Measurements from ENCODE around the gene ADM2. TPM values are rescaled to one million over a fixed set of nuclear protein-coding genes. Genes with fewer than 3 reads are reported as not detected.
A peak's percentile ranks its signal among the peaks of the same experiment; 100 is the strongest.

The ADM2 gene
- total RNA-seq, 1 experiment from 2014 or later: 1.4 TPM

- no peaks in the 10 kb centered on the region for H3K9me2 ChIP-seq (replicated peaks; ENCODE audit: insufficient read depth, low read length)
- H3K27ac ChIP-seq (ENCODE audit: low read length): peak overlapping the region; percentile 99
- no peaks in the 10 kb centered on the region for H3K27me3 ChIP-seq (ENCODE audit: low read length)
- peak overlapping the region; percentile 81 for H3K4me2 ChIP-seq (ENCODE audit: low read depth, low read length, poor library complexity, severe bottlenecking)
- no peak for DNase-seq
- peaks cover 47% of the 10 kb centered on the region; the same call in 1 of the 2 replicates for H4K20me1 ChIP-seq (ENCODE audit: insufficient read depth, low read depth, low read length)
- H3K36me3 ChIP-seq (ENCODE audit: insufficient read depth, low read length): 0 out of 2 replicates have a peak, but pooled peaks cover 4% of the 10 kb centered on the region
- H2AFZ ChIP-seq (ENCODE audit: low read length): no peak overlapping the region
- H3K79me2 ChIP-seq (ENCODE audit: low read length): peaks cover 53% of the 10 kb centered on the region
- H3K9ac ChIP-seq (ENCODE audit: low read length): peak overlapping the region; percentile 89
- H3K9me3 ChIP-seq (ENCODE audit: low read length): no peaks in the 10 kb centered on the region
- peaks cover 58% of the 10 kb centered on the region for H3K4me1 ChIP-seq (ENCODE audit: low read length)
- H3K4me3 ChIP-seq (ENCODE audit: low read length): peak overlapping the region; percentile 76; the same call in 1 of the 2 replicates
Observed at GRCh38 chr22:50468626-50469025, 12.7 kb upstream of the ADM2 start.

GRCh38 chr22:50469377-50470305, 11.7 kb upstream of the ADM2 start:
- Histone ChIP-seq H3K4me2 (ENCODE audit: low read depth, low read length, poor library complexity, severe bottlenecking) (peak overlapping the region; percentile 81), H3K27me3 (ENCODE audit: low read length) (no peaks in the 10 kb centered on the region), H3K9me3 (ENCODE audit: low read length) (no peaks in the 10 kb centered on the region), H3K27ac (ENCODE audit: low read length) (peak overlapping the region; percentile 99), H3K4me1 (ENCODE audit: low read length) (peaks cover 62% of the 10 kb centered on the region), H3K4me3 (ENCODE audit: low read length) (peak overlapping the region; percentile 76), H2AFZ (ENCODE audit: low read length) (no peak overlapping the region), H3K9me2 (replicated peaks; ENCODE audit: insufficient read depth, low read length) (no peaks in the 10 kb centered on the region), H4K20me1 (ENCODE audit: insufficient read depth, low read depth, low read length) (peaks cover 53% of the 10 kb centered on the region; the same call in 1 of the 2 replicates), H3K79me2 (ENCODE audit: low read length) (peaks cover 61% of the 10 kb centered on the region), H3K36me3 (ENCODE audit: insufficient read depth, low read length) (0 out of 2 replicates have a peak, but pooled peaks cover 4% of the 10 kb centered on the region), H3K9ac (ENCODE audit: low read length) (peak overlapping the region; percentile 89)
- peak; percentile 92 for DNase-seq

- Histone ChIP-seq H3K9me3 (ENCODE audit: low read length) (no peaks in the 10 kb centered on the region), H3K4me2 (ENCODE audit: low read depth, low read length, poor library complexity, severe bottlenecking) (peak overlapping the region; percentile 81), H3K27me3 (ENCODE audit: low read length) (no peaks in the 10 kb centered on the region), H3K36me3 (ENCODE audit: insufficient read depth, low read length) (0 out of 2 replicates have a peak, but pooled peaks cover 4% of the 10 kb centered on the region), H3K4me1 (ENCODE audit: low read length) (peaks cover 66% of the 10 kb centered on the region), H3K9ac (ENCODE audit: low read length) (peak overlapping the region; percentile 89), H3K27ac (ENCODE audit: low read length) (peak overlapping the region; percentile 99), H4K20me1 (ENCODE audit: insufficient read depth, low read depth, low read length) (peaks cover 53% of the 10 kb centered on the region; the same call in 1 of the 2 replicates), H3K4me3 (ENCODE audit: low read length) (peak overlapping the region; percentile 76), H2AFZ (ENCODE audit: low read length) (no peak overlapping the region), H3K9me2 (replicated peaks; ENCODE audit: insufficient read depth, low read length) (no peaks in the 10 kb centered on the region), H3K79me2 (ENCODE audit: low read length) (peaks cover 61% of the 10 kb centered on the region)
- peak; percentile 89 for DNase-seq
Observed at GRCh38 chr22:50470491-50470890, 10.9 kb upstream of the ADM2 start.

- no peaks in the 10 kb centered on the region for H3K27me3 ChIP-seq (ENCODE audit: low read length)
- peaks cover 61% of the 10 kb centered on the region for H3K79me2 ChIP-seq (ENCODE audit: low read length)
- H3K36me3 ChIP-seq (ENCODE audit: insufficient read depth, low read length): 0 out of 2 replicates have a peak, but pooled peaks cover 4% of the 10 kb centered on the region
- H3K4me1 ChIP-seq (ENCODE audit: low read length): peaks cover 67% of the 10 kb centered on the region
- peak overlapping the region; percentile 76 for H3K4me3 ChIP-seq (ENCODE audit: low read length)
- DNase-seq: no peak
- peaks cover 53% of the 10 kb centered on the region; the same call in 1 of the 2 replicates for H4K20me1 ChIP-seq (ENCODE audit: insufficient read depth, low read depth, low read length)
- H3K9ac ChIP-seq (ENCODE audit: low read length): peak overlapping the region; percentile 89
- no peak overlapping the region for H2AFZ ChIP-seq (ENCODE audit: low read length)
- peak overlapping the region; percentile 99 for H3K27ac ChIP-seq (ENCODE audit: low read length)
- no peaks in the 10 kb centered on the region for H3K9me2 ChIP-seq (replicated peaks; ENCODE audit: insufficient read depth, low read length)
- peak overlapping the region; percentile 81 for H3K4me2 ChIP-seq (ENCODE audit: low read depth, low read length, poor library complexity, severe bottlenecking)
- no peaks in the 10 kb centered on the region for H3K9me3 ChIP-seq (ENCODE audit: low read length)
Observed at GRCh38 chr22:50471197-50471847, 10.0 kb upstream of the ADM2 start.

- Histone ChIP-seq H2AFZ (ENCODE audit: low read length) (no peak overlapping the region), H3K9me2 (replicated peaks; ENCODE audit: insufficient read depth, low read length) (no peaks in the 10 kb centered on the region), H3K9me3 (ENCODE audit: low read length) (no peaks in the 10 kb centered on the region), H3K4me2 (ENCODE audit: low read depth, low read length, poor library complexity, severe bottlenecking) (peak overlapping the region; percentile 81), H3K9ac (ENCODE audit: low read length) (peak overlapping the region; percentile 89), H4K20me1 (ENCODE audit: insufficient read depth, low read depth, low read length) (peaks cover 53% of the 10 kb centered on the region; the same call in 1 of the 2 replicates), H3K36me3 (ENCODE audit: insufficient read depth, low read length) (0 out of 2 replicates have a peak, but pooled peaks cover 4% of the 10 kb centered on the region), H3K4me1 (ENCODE audit: low read length) (peaks cover 67% of the 10 kb centered on the region), H3K79me2 (ENCODE audit: low read length) (peaks cover 61% of the 10 kb centered on the region), H3K4me3 (ENCODE audit: low read length) (peak overlapping the region; percentile 76; the same call in 1 of the 2 replicates), H3K27me3 (ENCODE audit: low read length) (no peaks in the 10 kb centered on the region), H3K27ac (ENCODE audit: low read length) (peak overlapping the region; percentile 99)
- no peak for DNase-seq
Observed at GRCh38 chr22:50471962-50472361, 9.4 kb upstream of the ADM2 start.

- 0 out of 2 replicates have a peak, but pooled peaks cover 2% of the 10 kb centered on the region for H3K36me3 ChIP-seq (ENCODE audit: insufficient read depth, low read length)
- no peaks in the 10 kb centered on the region for H3K9me2 ChIP-seq (replicated peaks; ENCODE audit: insufficient read depth, low read length)
- peak overlapping the region; percentile 76 for H3K4me3 ChIP-seq (ENCODE audit: low read length)
- peak overlapping the region; percentile 89 for H3K9ac ChIP-seq (ENCODE audit: low read length)
- H3K79me2 ChIP-seq (ENCODE audit: low read length): peaks cover 57% of the 10 kb centered on the region
- peaks cover 65% of the 10 kb centered on the region for H3K4me1 ChIP-seq (ENCODE audit: low read length)
- H4K20me1 ChIP-seq (ENCODE audit: insufficient read depth, low read depth, low read length): peaks cover 47% of the 10 kb centered on the region; the same call in 1 of the 2 replicates
- no peak overlapping the region for H2AFZ ChIP-seq (ENCODE audit: low read length)
- H3K9me3 ChIP-seq (ENCODE audit: low read length): no peaks in the 10 kb centered on the region
- peak overlapping the region; percentile 81 for H3K4me2 ChIP-seq (ENCODE audit: low read depth, low read length, poor library complexity, severe bottlenecking)
- peak; percentile 88 for DNase-seq
- H3K27ac ChIP-seq (ENCODE audit: low read length): peak overlapping the region; percentile 99
- H3K27me3 ChIP-seq (ENCODE audit: low read length): no peaks in the 10 kb centered on the region
Observed at GRCh38 chr22:50473088-50473487, 8.3 kb upstream of the ADM2 start.

- DNase-seq: peak; percentile 65
- H3K4me3 ChIP-seq (ENCODE audit: low read length): peak overlapping the region; percentile 76
Observed at GRCh38 chr22:50473855-50474671, 7.3 kb upstream of the ADM2 start.

More at GRCh38 chr22:50473855-50474671, 7.3 kb upstream of the ADM2 start:
- Histone ChIP-seq H3K9ac (ENCODE audit: low read length) (peak overlapping the region; percentile 89), H3K9me2 (replicated peaks; ENCODE audit: insufficient read depth, low read length) (no peaks in the 10 kb centered on the region), H4K20me1 (ENCODE audit: insufficient read depth, low read depth, low read length) (peaks cover 37% of the 10 kb centered on the region; the same call in 1 of the 2 replicates), H2AFZ (ENCODE audit: low read length) (no peak overlapping the region), H3K27me3 (ENCODE audit: low read length) (no peaks in the 10 kb centered on the region), H3K4me1 (ENCODE audit: low read length) (peaks cover 55% of the 10 kb centered on the region), H3K27ac (ENCODE audit: low read length) (peak overlapping the region; percentile 99), H3K79me2 (ENCODE audit: low read length) (peaks cover 47% of the 10 kb centered on the region), H3K36me3 (ENCODE audit: insufficient read depth, low read length) (no peaks in the 10 kb centered on the region), H3K4me2 (ENCODE audit: low read depth, low read length, poor library complexity, severe bottlenecking) (peak overlapping the region; percentile 81), H3K9me3 (ENCODE audit: low read length) (no peaks in the 10 kb centered on the region)

Data from Karpas-422 (cell line).